NT2/D1 (cell line): ENCODE results near the gene EPB41L4A.

Experiments
- DNase-seq: peaks from one replicate; pipeline ENCODE4 v3.0.0-alpha.2; 2011; ENCODE audit warnings: low read depth, low spot score
- H3K27me3 ChIP-seq: 2 replicates; pipeline ENCODE4 v1.6.0; 2011; ENCODE audit warnings: mild to moderate bottlenecking; ENCODE audit not compliant: insufficient read length, insufficient read depth
- H3K36me3 ChIP-seq: 2 replicates; pipeline ENCODE4 v1.6.1; 2011; ENCODE audit warnings: mild to moderate bottlenecking, low read length, mixed read lengths; ENCODE audit not compliant: insufficient read depth, insufficient read length
- H3K4me1 ChIP-seq: 2 replicates; pipeline ENCODE4 v1.5.1; 2011; ENCODE audit not compliant: insufficient read depth, insufficient read length
- H3K4me3 ChIP-seq: 2 replicates; pipeline ENCODE4 v1.5.1; 2011; ENCODE audit warnings: low read depth; ENCODE audit not compliant: insufficient read length
- H3K9ac ChIP-seq: 2 replicates; pipeline ENCODE4 v1.6.0; 2011; ENCODE audit warnings: low read depth; ENCODE audit not compliant: insufficient read length
- H3K9me3 ChIP-seq: 2 replicates; pipeline ENCODE4 v1.5.1; 2011; ENCODE audit warnings: mild to moderate bottlenecking, low read length; ENCODE audit not compliant: insufficient read depth
- SUZ12 ChIP-seq: IDR thresholded peaks from 2 replicates; pipeline ENCODE4 v1.6.1; 2011; ENCODE audit not compliant: insufficient read length, insufficient read depth; ENCODE audit errors: extremely low read depth
- YY1 ChIP-seq: IDR thresholded peaks from 2 replicates; pipeline ENCODE4 v1.6.1; 2011; ENCODE audit not compliant: insufficient read length, insufficient read depth
- ZNF274 ChIP-seq: IDR thresholded peaks from 2 replicates; pipeline ENCODE4 v1.6.1; 2011; ENCODE audit warnings: mild to moderate bottlenecking, low read depth, low read length

Gene EPB41L4A

DNA sequence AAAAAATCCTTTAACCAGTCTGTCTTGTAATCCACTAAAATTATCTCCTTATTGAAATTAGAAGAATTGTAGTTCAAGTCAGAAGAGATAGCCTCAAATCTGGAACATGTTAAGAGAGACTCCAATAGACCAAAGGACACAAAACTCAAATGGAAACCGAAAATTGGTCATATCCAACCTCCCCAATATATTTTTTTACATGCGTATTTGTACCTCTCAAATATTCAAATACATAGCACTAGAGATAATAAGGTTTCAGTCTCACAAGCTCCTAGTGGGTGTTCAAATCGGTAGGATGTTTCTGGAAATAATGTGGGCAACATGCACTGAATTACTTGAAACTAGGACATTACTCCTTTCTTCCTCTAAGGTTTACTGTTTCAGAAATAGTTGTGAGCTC lies 33.5 kb downstream of the EPB41L4A start:
- no peak for TF ChIP-seq ZNF274
- no peak for TF ChIP-seq SUZ12
- no peak for TF ChIP-seq YY1
- Histone ChIP-seq H3K36me3 (no peaks in the 10 kb centered on the region), H3K27me3 (no peaks in the 10 kb centered on the region), H3K4me3 (no peak overlapping the region), H3K9me3 (no peaks in the 10 kb centered on the region), H3K9ac (no peak overlapping the region), H3K4me1 (no peaks in the 10 kb centered on the region)
- DNase-seq: no peak

- H3K9me3 ChIP-seq: no peaks in the 10 kb centered on the region
- H3K4me1 ChIP-seq: no peaks in the 10 kb centered on the region
- H3K27me3 ChIP-seq: no peaks in the 10 kb centered on the region
- no peaks in the 10 kb centered on the region for H3K36me3 ChIP-seq
- TF ChIP-seq ZNF274 (no peak), YY1 (no peak), SUZ12 (no peak)
- H3K9ac ChIP-seq: no peak overlapping the region
- H3K4me3 ChIP-seq: no peak overlapping the region
- DNase-seq: no peak
Measured at GRCh38 chr5:112384523-112384922, 34.6 kb downstream of the EPB41L4A start.

DNA sequence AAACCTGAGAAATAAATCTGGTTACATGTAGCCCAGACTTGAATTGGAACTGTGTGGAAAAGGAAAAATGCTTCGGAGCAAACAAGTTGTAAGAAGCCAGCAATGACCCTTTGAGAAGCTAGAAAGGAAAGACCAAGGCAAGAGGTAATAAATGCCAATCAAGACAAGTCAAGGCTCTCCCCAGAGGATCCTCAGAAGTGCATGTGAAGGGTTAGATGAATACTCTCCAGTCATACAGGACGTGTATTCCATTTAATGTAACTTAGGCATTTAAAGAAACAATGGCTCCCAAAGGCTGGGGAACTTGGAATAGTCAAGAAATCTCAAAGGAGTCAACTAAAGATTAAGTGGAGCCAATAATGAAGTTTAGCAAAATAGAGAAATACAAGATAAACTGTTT lies 36.2 kb downstream of the EPB41L4A start:
- DNase-seq: no peak
- H3K4me3 ChIP-seq: no peak overlapping the region
- TF ChIP-seq SUZ12 (no peak), YY1 (no peak), ZNF274 (no peak)
- no peaks in the 10 kb centered on the region for H3K9me3 ChIP-seq
- no peaks in the 10 kb centered on the region for H3K4me1 ChIP-seq
- no peaks in the 10 kb centered on the region for H3K27me3 ChIP-seq
- H3K9ac ChIP-seq: no peak overlapping the region
- no peaks in the 10 kb centered on the region for H3K36me3 ChIP-seq

- TF ChIP-seq YY1 (no peak), SUZ12 (no peak), ZNF274 (no peak)
- H3K4me1 ChIP-seq: no peaks in the 10 kb centered on the region
- DNase-seq: no peak
- H3K9ac ChIP-seq: no peak overlapping the region
- H3K4me3 ChIP-seq: no peak overlapping the region
- no peaks in the 10 kb centered on the region for H3K27me3 ChIP-seq
- H3K9me3 ChIP-seq: no peaks in the 10 kb centered on the region
- H3K36me3 ChIP-seq: no peaks in the 10 kb centered on the region
Measured at GRCh38 chr5:112381521-112381920, 37.6 kb downstream of the EPB41L4A start.

GRCh38 chr5:112379542-112380325 lies 39.3 kb downstream of the EPB41L4A start:
- TF ChIP-seq YY1 (no peak), SUZ12 (no peak), ZNF274 (no peak)
- no peaks in the 10 kb centered on the region for H3K4me1 ChIP-seq
- no peak overlapping the region for H3K9ac ChIP-seq
- no peaks in the 10 kb centered on the region for H3K36me3 ChIP-seq
- H3K9me3 ChIP-seq: no peaks in the 10 kb centered on the region
- DNase-seq: no peak
- H3K4me3 ChIP-seq: no peak overlapping the region
- no peaks in the 10 kb centered on the region for H3K27me3 ChIP-seq

DNA sequence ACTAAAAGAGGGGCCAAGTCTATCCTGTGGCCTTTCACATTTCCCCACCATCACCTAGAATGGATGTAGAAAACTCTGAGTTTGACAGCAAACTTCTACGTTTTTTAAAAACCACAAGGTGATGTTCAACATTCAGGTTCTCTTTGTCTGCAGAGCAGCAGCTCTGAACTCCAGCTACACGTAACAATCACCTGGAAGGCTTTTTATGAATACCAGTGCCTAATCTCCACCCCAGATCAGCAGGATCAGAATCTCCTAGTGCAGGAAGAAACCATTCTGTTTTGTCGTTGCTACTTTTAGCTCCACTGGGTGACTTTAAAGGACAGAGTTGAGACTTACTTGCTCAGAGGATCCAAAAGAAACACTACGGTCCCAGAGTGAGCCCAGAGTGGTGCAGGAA lies 44.3 kb downstream of the EPB41L4A start:
- Histone ChIP-seq H3K4me1 (no peaks in the 10 kb centered on the region), H3K27me3 (no peaks in the 10 kb centered on the region), H3K9me3 (no peaks in the 10 kb centered on the region), H3K9ac (no peak overlapping the region), H3K4me3 (no peak overlapping the region), H3K36me3 (no peaks in the 10 kb centered on the region)
- DNase-seq: no peak
- no peak for TF ChIP-seq ZNF274
- no peak for TF ChIP-seq SUZ12
- no peak for TF ChIP-seq YY1

DNA sequence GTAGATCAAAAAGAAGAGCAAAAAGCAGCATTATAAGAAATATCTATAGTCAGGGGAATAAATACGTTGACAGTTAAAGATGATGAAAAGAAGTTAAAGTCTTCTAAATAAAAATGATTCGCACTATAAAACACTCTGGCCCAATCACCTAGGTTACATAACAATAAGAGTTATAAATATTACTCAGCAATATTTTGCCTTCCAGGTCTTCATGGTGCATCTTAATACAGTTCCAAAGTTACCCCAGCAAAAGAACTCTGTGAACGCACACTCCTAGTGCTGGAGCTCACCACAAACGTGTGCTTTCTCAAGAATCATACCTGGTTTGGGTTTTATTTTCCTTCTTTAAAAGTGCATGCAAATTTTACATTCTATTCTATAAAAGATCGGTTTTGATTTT lies 44.7 kb downstream of the EPB41L4A start:
- no peak overlapping the region for H3K9ac ChIP-seq
- H3K4me3 ChIP-seq: no peak overlapping the region
- no peaks in the 10 kb centered on the region for H3K4me1 ChIP-seq
- no peaks in the 10 kb centered on the region for H3K9me3 ChIP-seq
- no peaks in the 10 kb centered on the region for H3K27me3 ChIP-seq
- no peak for DNase-seq
- TF ChIP-seq YY1 (no peak), SUZ12 (no peak), ZNF274 (no peak)
- H3K36me3 ChIP-seq: no peaks in the 10 kb centered on the region

GRCh38 chr5:112373885-112374284 lies 45.2 kb downstream of the EPB41L4A start:
- H3K9me3 ChIP-seq: no peaks in the 10 kb centered on the region
- H3K4me1 ChIP-seq: no peaks in the 10 kb centered on the region
- H3K4me3 ChIP-seq: no peak overlapping the region
- DNase-seq: no peak
- no peaks in the 10 kb centered on the region for H3K36me3 ChIP-seq
- TF ChIP-seq YY1 (no peak), SUZ12 (no peak), ZNF274 (no peak)
- H3K27me3 ChIP-seq: no peaks in the 10 kb centered on the region
- no peak overlapping the region for H3K9ac ChIP-seq
